Naive thymus-derived CD8-positive, alpha-beta T cell (primary cell): ENCODE measurements around the gene BANP. TPM values are rescaled to one million over a fixed set of nuclear protein-coding genes. Genes with fewer than 3 reads are reported as not detected.
"Not testable (repeated sequence)": the region's sequence is repeated elsewhere in the genome, so short reads cannot be mapped to it uniquely, and the experiment has no call there.

Experiments
- ATAC-seq, 2 donors: fragments of 150-1000 bp; cut with Tn5 transposase in 1 of 2; sonication (Bioruptor Pico), chemical (Tn5 transposase) in 1 of 2; 1 replicate in 1 of 2; 2 replicates in 1 of 2; pipeline ENCODE4 v1.10.0; 2021; ENCODE audit warnings: mild to moderate bottlenecking in 2 of 2, moderate library complexity in 2 of 2
- POLR2A ChIA-PET: fragments of 350-600 bp; sonication (Branson Sonifier 250); formaldehyde crosslinking; loops from one replicate; lab custom pipeline; 2021; ENCODE audit warnings: antibody characterized with exemption; lab: Charles Lee
- DNase-seq, 10 donors: peaks; one replicate each; pipeline versions ENCODE4 v3.0.0 to v3.0.0-alpha.2; 2020 to 2022
- H3K27ac Mint-ChIP-seq, 10 donors: one replicate each; pipeline ENCODE4 v1.8.0; 2020 to 2022; ENCODE audit warnings: mild to moderate bottlenecking in 10 of 10, mixed read lengths in 10 of 10, moderate library complexity in 4 of 10, inconsistent platforms in 1 of 10
- H3K27me3 Mint-ChIP-seq, 5 donors: one replicate each; pipeline ENCODE4 v1.8.0; 2021 to 2022; ENCODE audit warnings: mixed read lengths in 5 of 5
- H3K36me3 Mint-ChIP-seq, 3 donors: one replicate each; pipeline ENCODE4 v1.8.0; 2020 to 2022; ENCODE audit warnings: mixed read lengths in 3 of 3, mild to moderate bottlenecking in 2 of 3, inconsistent platforms in 1 of 3
- H3K4me1 Mint-ChIP-seq, 4 donors: one replicate each; pipeline ENCODE4 v1.8.0; 2021 to 2022; ENCODE audit warnings: mixed read lengths in 4 of 4
- H3K4me3 Mint-ChIP-seq, 10 donors: one replicate each; pipeline ENCODE4 v1.8.0; 2020 to 2022; ENCODE audit warnings: mild to moderate bottlenecking in 10 of 10, mixed read lengths in 10 of 10, moderate library complexity in 6 of 10, inconsistent platforms in 1 of 10
- H3K9me3 Mint-ChIP-seq, 9 donors: one replicate each; pipeline ENCODE4 v1.8.0; 2020 to 2022; ENCODE audit warnings: mixed read lengths in 9 of 9, mild to moderate bottlenecking in 3 of 9, inconsistent platforms in 1 of 9, moderate library complexity in 1 of 9
- polyA plus RNA-seq, 3 donors: library from polyadenylated mRNA; unstranded; fragments of 300-500 nt; fragmentation: Illumina TruSeq; gene quantifications; one replicate each; pipeline ENCODE4 v1.2.3, GENCODE V29; 2021
- total RNA-seq, 8 experiments: library from RNA in 2 of 8; stranded (reverse) in 2 of 8; gene quantifications; one replicate each; pipeline ENCODE4 v1.2.3 and lab custom pipeline; 2021 to 2026

The BANP gene
- total RNA-seq (10 to 100 TPM; 85.2 to 89.4 TPM), polyA plus RNA-seq (10 to 100 TPM; 13.4 to 29.1 (median 15.7) TPM), total RNA-seq (lab: John Stamatoyannopoulos, UW) (26.1 to 49.4 (median 36.1) reads per million in 6 experiments)

- peaks cover 0 to 14% (median 0%) of the 10 kb centered on the region in 3 donors for H3K36me3 Mint-ChIP-seq
- peak within 1 kb of the TSS; percentile 98 to 100 (median 100) for H3K27ac Mint-ChIP-seq
- peak within 1 kb of the TSS; percentile 95 to 100 (median 100) for H3K4me3 Mint-ChIP-seq
- H3K9me3 Mint-ChIP-seq: no peaks in the 10 kb centered on the region
- ATAC-seq: peak; percentile 95 to 96
- peaks cover 23 to 68% (median 40%) of the 10 kb centered on the region in 4 donors for H3K4me1 Mint-ChIP-seq
- H3K27me3 Mint-ChIP-seq: peaks cover 0 to 3% (median 0%) of the 10 kb centered on the region in 5 donors
- POLR2A ChIA-PET: interaction anchor here (0.8 to 1.4 kb wide), 11 partner anchors 10 to 620 kb away, joined by 3 to 14 read pairs (median 4); partner anchors contain the start of genes FBXO31, KLHDC4, SLC7A5 and ZC3H18
- peak; percentile 95 to 99 (median 98) for DNase-seq
Measured at GRCh38 chr16:87950765-87951551, at the start of gene BANP. TSS of gene BANP (plus strand) at chr16:87951434. CDS start at chr16:87975116, 23,682 bp downstream.

GRCh38 chr16:87904963-87905362, 46.3 kb upstream of the BANP start:
- not testable (repeated sequence) for H3K4me1 Mint-ChIP-seq, H3K27me3 Mint-ChIP-seq, H3K36me3 Mint-ChIP-seq, H3K4me3 Mint-ChIP-seq, ATAC-seq, DNase-seq, H3K9me3 Mint-ChIP-seq, H3K27ac Mint-ChIP-seq
- POLR2A ChIA-PET: interaction anchor here (1.1 kb wide), 1 partner anchor 19 kb away, joined by 4 read pairs; no protein-coding TSS in a partner anchor

GRCh38 chr16:87905521-87905920, 45.7 kb upstream of the BANP start:
- not testable (repeated sequence) for H3K27ac Mint-ChIP-seq, ATAC-seq, H3K27me3 Mint-ChIP-seq, H3K4me1 Mint-ChIP-seq, H3K36me3 Mint-ChIP-seq, H3K9me3 Mint-ChIP-seq, H3K4me3 Mint-ChIP-seq, DNase-seq
- POLR2A ChIA-PET: interaction anchor here (1.1 kb wide), 1 partner anchor 20 kb away, joined by 4 read pairs; no protein-coding TSS in a partner anchor

- POLR2A ChIA-PET: interaction anchor here (0.6 kb wide), 1 partner anchor 24 kb away, joined by 3 read pairs; no protein-coding TSS in a partner anchor
- not testable (repeated sequence) for H3K4me1 Mint-ChIP-seq, H3K27me3 Mint-ChIP-seq, H3K27ac Mint-ChIP-seq, H3K4me3 Mint-ChIP-seq, ATAC-seq, H3K36me3 Mint-ChIP-seq, H3K9me3 Mint-ChIP-seq, DNase-seq
Measured at GRCh38 chr16:87908101-87908500, 43.1 kb upstream of the BANP start.

GRCh38 chr16:87909203-87909935, 41.9 kb upstream of the BANP start:
- H3K36me3 Mint-ChIP-seq: not testable (repeated sequence)
- POLR2A ChIA-PET: interaction anchor here (0.8 kb wide), 1 partner anchor 130 kb away, joined by 3 read pairs; no protein-coding TSS in a partner anchor
- H3K27ac Mint-ChIP-seq: peak overlapping the region in 6 of 10 donors; percentile 19 to 78 (median 62)

GRCh38 chr16:87911106-87911763, 40.0 kb upstream of the BANP start:
- H3K4me1 Mint-ChIP-seq, ATAC-seq, H3K9me3 Mint-ChIP-seq, H3K27ac Mint-ChIP-seq, H3K4me3 Mint-ChIP-seq, DNase-seq, H3K27me3 Mint-ChIP-seq, H3K36me3 Mint-ChIP-seq, POLR2A ChIA-PET: not testable (repeated sequence)

More at GRCh38 chr16:87909203-87909935, 41.9 kb upstream of the BANP start:
- H3K4me1 Mint-ChIP-seq, H3K27me3 Mint-ChIP-seq, H3K9me3 Mint-ChIP-seq: not testable (repeated sequence)
- ATAC-seq (peak; percentile 86 to 97), DNase-seq (peak; percentile 60 to 83 (median 76))
- peak overlapping the region in 1 of 10 donors; percentile 22 for H3K4me3 Mint-ChIP-seq

- ATAC-seq, POLR2A ChIA-PET, H3K27me3 Mint-ChIP-seq, DNase-seq, H3K36me3 Mint-ChIP-seq, H3K9me3 Mint-ChIP-seq, H3K4me1 Mint-ChIP-seq: not testable (repeated sequence)
- H3K4me3 Mint-ChIP-seq: peak overlapping the region in 5 of 10 donors; percentile 25 to 78 (median 47)
- H3K27ac Mint-ChIP-seq: peak overlapping the region in 2 of 10 donors; percentile 28 to 72
Measured at GRCh38 chr16:87912691-87913090, 38.5 kb upstream of the BANP start.

- H3K4me1 Mint-ChIP-seq, H3K27ac Mint-ChIP-seq, H3K9me3 Mint-ChIP-seq, DNase-seq, ATAC-seq, POLR2A ChIA-PET, H3K36me3 Mint-ChIP-seq, H3K4me3 Mint-ChIP-seq: not testable (repeated sequence)
- H3K27me3 Mint-ChIP-seq: peaks cover 0 to 13% (median 5%) of the 10 kb centered on the region in 5 donors
Measured at GRCh38 chr16:87914021-87914725, 37.1 kb upstream of the BANP start.

- DNase-seq (no peak), ATAC-seq (no peak)
- peaks cover 0 to 10% (median 5%) of the 10 kb centered on the region in 5 donors for H3K27me3 Mint-ChIP-seq
- H3K4me3 Mint-ChIP-seq: no peak overlapping the region
- POLR2A ChIA-PET: no interaction called here
- H3K36me3 Mint-ChIP-seq: no peaks in the 10 kb centered on the region
- H3K9me3 Mint-ChIP-seq: no peaks in the 10 kb centered on the region
- peaks cover 0 to 6% (median 3%) of the 10 kb centered on the region in 4 donors for H3K4me1 Mint-ChIP-seq
- H3K27ac Mint-ChIP-seq: no peak overlapping the region
Measured at GRCh38 chr16:87914812-87915211, 36.4 kb upstream of the BANP start.

GRCh38 chr16:87917503-87917902, 33.7 kb upstream of the BANP start:
- no peak overlapping the region for H3K27ac Mint-ChIP-seq
- no peak for DNase-seq
- H3K4me3 Mint-ChIP-seq: no peak overlapping the region
- ATAC-seq: no peak
- POLR2A ChIA-PET: no interaction called here
- peaks cover 0 to 5% (median 2%) of the 10 kb centered on the region in 4 donors for H3K4me1 Mint-ChIP-seq
- H3K9me3 Mint-ChIP-seq: no peaks in the 10 kb centered on the region
- peaks cover 0 to 9% (median 5%) of the 10 kb centered on the region in 5 donors for H3K27me3 Mint-ChIP-seq
- H3K36me3 Mint-ChIP-seq: no peaks in the 10 kb centered on the region

GRCh38 chr16:87918338-87918737, 32.9 kb upstream of the BANP start:
- POLR2A ChIA-PET: interaction anchor here (0.5 kb wide), 1 partner anchor 104 kb away, joined by 3 read pairs; no protein-coding TSS in a partner anchor
- DNase-seq (no peak), ATAC-seq (no peak)
- Mint-ChIP-seq H3K4me1 (peaks cover 0 to 3% (median 1%) of the 10 kb centered on the region in 4 donors), H3K27ac (no peak overlapping the region), H3K4me3 (no peak overlapping the region), H3K9me3 (no peaks in the 10 kb centered on the region), H3K36me3 (no peaks in the 10 kb centered on the region), H3K27me3 (peaks cover 0 to 6% (median 4%) of the 10 kb centered on the region in 5 donors)
